GM20431 (cell line): ENCODE results near the gene APP.

Experiments
- in situ Hi-C: fragments of 300-500 bp; cut with MseI, MboI; formaldehyde crosslinking; loops from one replicate; pipeline ENCODE4 v1.15.0; 2020; ENCODE audit warnings: low sequenced_read_pairs; ENCODE audit not compliant: unreplicated experiment

Gene APP

GRCh38 chr21:26167593-26167992 lies 3.0 kb downstream of the APP start:
- in situ Hi-C loops: loop anchor here (25.0 kb wide), 1 partner anchor 280 kb away; no protein-coding TSS in a partner anchor

- in situ Hi-C loops: loop anchor here (25.0 kb wide), 1 partner anchor 278 kb away; no protein-coding TSS in a partner anchor
These were observed 5.2 kb downstream of the APP start for GRCh38 chr21:26165331-26165730.

- in situ Hi-C loops: loop anchor here (25.0 kb wide), 1 partner anchor 277 kb away; no protein-coding TSS in a partner anchor
These were observed 6.3 kb downstream of the APP start for GRCh38 chr21:26164311-26164710.

- in situ Hi-C loops: loop anchor here (25.0 kb wide), 1 partner anchor 275 kb away; no protein-coding TSS in a partner anchor
These were observed 8.5 kb downstream of the APP start for GRCh38 chr21:26162081-26162480.

- in situ Hi-C loops: loop anchor here (25.0 kb wide), 1 partner anchor 273 kb away; no protein-coding TSS in a partner anchor
These were observed 10.7 kb downstream of the APP start for GRCh38 chr21:26159869-26160268.

GRCh38 chr21:26157801-26158200 lies 12.8 kb downstream of the APP start:
- in situ Hi-C loops: loop anchor here (25.0 kb wide), 1 partner anchor 270 kb away; no protein-coding TSS in a partner anchor

GRCh38 chr21:26154753-26155152 lies 15.8 kb downstream of the APP start:
- in situ Hi-C loops: loop anchor here (25.0 kb wide), 1 partner anchor 267 kb away; no protein-coding TSS in a partner anchor

GRCh38 chr21:26153758-26154157 lies 16.8 kb downstream of the APP start:
- in situ Hi-C loops: loop anchor here (25.0 kb wide), 1 partner anchor 266 kb away; no protein-coding TSS in a partner anchor

GRCh38 chr21:26148840-26149354 lies 21.7 kb downstream of the APP start:
- in situ Hi-C loops: no loop called here

- in situ Hi-C loops: no loop called here
These were observed 22.3 kb downstream of the APP start for GRCh38 chr21:26148071-26148839.

GRCh38 chr21:26147535-26147934 lies 23.0 kb downstream of the APP start:
- in situ Hi-C loops: no loop called here

GRCh38 chr21:26146681-26147080 lies 23.9 kb downstream of the APP start:
- in situ Hi-C loops: no loop called here

GRCh38 chr21:26144031-26144430 lies 26.5 kb downstream of the APP start:
- in situ Hi-C loops: no loop called here

GRCh38 chr21:26142363-26142762 lies 28.2 kb downstream of the APP start:
- in situ Hi-C loops: no loop called here

GRCh38 chr21:26140926-26141325 lies 29.6 kb downstream of the APP start:
- in situ Hi-C loops: no loop called here

GRCh38 chr21:26140164-26140579 lies 30.4 kb downstream of the APP start:
- in situ Hi-C loops: no loop called here

GRCh38 chr21:26138615-26139257 lies 31.8 kb downstream of the APP start:
- in situ Hi-C loops: no loop called here

GRCh38 chr21:26137379-26138060 lies 33.0 kb downstream of the APP start:
- in situ Hi-C loops: no loop called here

- in situ Hi-C loops: no loop called here
These were observed 33.9 kb downstream of the APP start for GRCh38 chr21:26136671-26137070.

- in situ Hi-C loops: no loop called here
These were observed 35.0 kb downstream of the APP start for GRCh38 chr21:26135520-26135919.
